Effector CD4-positive, alpha-beta T cell (primary cell): ENCODE data around the gene ALDH1A3.
A peak's percentile ranks its signal among the peaks of the same experiment; 100 is the strongest.

ENCODE experiments used
- DNase-seq: peaks from one replicate; pipeline ENCODE4 v3.0.0-alpha.2; 2020

ALDH1A3 gene

GRCh38 chr15:100859970-100860828 lies 19.4 kb upstream of the ALDH1A3 start:
- DNase-seq: no peak

- no peak for DNase-seq
Measured at GRCh38 chr15:100860829-100861510, 18.7 kb upstream of the ALDH1A3 start.

GRCh38 chr15:100861511-100861991 lies 18.1 kb upstream of the ALDH1A3 start:
- no peak for DNase-seq

GRCh38 chr15:100862162-100862561 lies 17.5 kb upstream of the ALDH1A3 start:
- DNase-seq: no peak

GRCh38 chr15:100863075-100863795 lies 16.4 kb upstream of the ALDH1A3 start:
- DNase-seq: no peak

GRCh38 chr15:100863796-100864267 lies 15.8 kb upstream of the ALDH1A3 start:
- DNase-seq: no peak

- no peak for DNase-seq
Measured at GRCh38 chr15:100866386-100867330, 13.0 kb upstream of the ALDH1A3 start.

GRCh38 chr15:100867433-100867832 lies 12.2 kb upstream of the ALDH1A3 start:
- no peak for DNase-seq

- DNase-seq: no peak
Measured at GRCh38 chr15:100869151-100869999, 10.3 kb upstream of the ALDH1A3 start.

GRCh38 chr15:100873029-100873677 lies 6.5 kb upstream of the ALDH1A3 start:
- DNase-seq: peak; percentile 11

- DNase-seq: no peak
Measured at GRCh38 chr15:100875495-100875894, 4.1 kb upstream of the ALDH1A3 start.

GRCh38 chr15:100875976-100876375 lies 3.7 kb upstream of the ALDH1A3 start:
- no peak for DNase-seq

- DNase-seq: no peak
Measured at GRCh38 chr15:100877551-100877950, 2.1 kb upstream of the ALDH1A3 start.

GRCh38 chr15:100878130-100878529 lies 1.5 kb upstream of the ALDH1A3 start:
- DNase-seq: no peak

GRCh38 chr15:100878648-100879047 lies 983 bp upstream of the ALDH1A3 start:
- DNase-seq: no peak

GRCh38 chr15:100879061-100879463 lies 569 bp upstream of the ALDH1A3 start:
- DNase-seq: no peak

GRCh38 chr15:100880139-100880896 lies 687 bp downstream of the ALDH1A3 start:
- DNase-seq: no peak

- no peak for DNase-seq
Measured at GRCh38 chr15:100880897-100881242, 1.2 kb downstream of the ALDH1A3 start.

- DNase-seq: no peak
Measured at GRCh38 chr15:100881573-100882336, 2.1 kb downstream of the ALDH1A3 start.
